GM18507 (cell line): Measurements from ENCODE around the gene ADAM8.

ENCODE experiments used
- DNase-seq: peaks from one replicate; pipeline ENCODE4 v3.0.0; 2011; ENCODE audit warnings: low read depth; ENCODE audit not compliant: insufficient read length; ENCODE audit errors: extremely low spot score
- FAIRE-seq: peaks from 2 replicates; lab custom pipeline; 2011; peaks lifted over from hg19 to GRCh38; lab: Jason Lieb, UNC

The ADAM8 gene

DNA sequence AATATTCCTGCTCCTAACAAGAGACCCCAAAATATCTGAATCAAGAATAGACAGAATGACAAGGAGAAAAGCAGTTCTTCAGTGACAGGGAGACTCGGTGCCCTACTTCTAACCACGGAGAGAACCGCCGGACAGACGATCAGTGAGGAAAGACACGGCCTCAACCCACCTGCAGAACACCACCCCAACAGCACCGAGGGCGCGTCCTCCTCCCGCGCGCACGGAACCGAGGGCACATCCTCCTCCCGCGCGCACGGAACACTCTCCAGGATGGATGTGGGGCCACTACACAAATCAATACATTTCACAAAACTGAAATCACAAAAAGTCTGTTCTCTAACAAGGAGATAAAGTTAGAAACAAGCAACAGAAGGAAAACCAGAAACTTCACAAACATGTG is 9.7 kb upstream of the ADAM8 start:
- FAIRE-seq: no peak

DNA sequence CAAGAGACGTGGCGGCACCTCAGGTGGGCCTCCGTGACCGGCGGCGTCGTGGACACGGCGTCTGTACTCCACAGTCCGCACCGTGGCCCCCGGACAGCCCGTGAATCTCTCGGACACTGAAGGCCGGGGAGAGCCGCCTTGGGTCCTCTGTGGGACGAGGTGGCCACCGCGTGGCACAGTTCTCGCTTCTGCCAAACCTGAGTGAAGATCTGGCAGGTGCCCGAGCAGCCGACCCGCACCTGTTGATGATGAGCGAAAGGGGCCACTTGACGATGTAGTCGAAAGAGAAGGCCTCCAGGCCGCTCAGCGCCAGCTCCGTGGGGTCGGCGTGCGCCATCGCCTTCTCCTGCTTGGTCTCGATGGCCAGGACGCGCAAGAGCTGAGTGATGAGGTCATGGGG is 8.5 kb upstream of the ADAM8 start:
- FAIRE-seq (no peak), DNase-seq (no peak)

More for the DNA sequence above, 9.7 kb upstream of the ADAM8 start:
- no peak for DNase-seq

DNA sequence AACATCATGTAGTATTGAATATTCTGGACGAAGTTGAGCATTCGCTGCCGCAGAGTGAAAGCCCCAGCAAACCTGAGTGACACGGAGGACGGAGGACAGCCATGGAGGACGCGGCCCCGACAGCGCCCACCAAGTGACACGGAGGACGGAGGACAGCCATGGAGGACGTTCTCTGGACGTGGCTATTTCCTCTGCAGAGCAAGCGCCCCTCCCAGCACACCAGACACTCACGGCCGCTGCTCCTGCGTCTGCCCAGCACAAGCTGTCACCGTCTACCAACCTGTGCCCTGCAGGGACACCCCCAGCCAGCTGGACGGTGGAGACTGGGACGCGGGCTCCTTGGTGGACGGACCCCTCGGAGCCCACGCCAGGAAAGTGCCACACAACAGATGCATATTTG is 7.3 kb upstream of the ADAM8 start:
- no peak for FAIRE-seq

DNA sequence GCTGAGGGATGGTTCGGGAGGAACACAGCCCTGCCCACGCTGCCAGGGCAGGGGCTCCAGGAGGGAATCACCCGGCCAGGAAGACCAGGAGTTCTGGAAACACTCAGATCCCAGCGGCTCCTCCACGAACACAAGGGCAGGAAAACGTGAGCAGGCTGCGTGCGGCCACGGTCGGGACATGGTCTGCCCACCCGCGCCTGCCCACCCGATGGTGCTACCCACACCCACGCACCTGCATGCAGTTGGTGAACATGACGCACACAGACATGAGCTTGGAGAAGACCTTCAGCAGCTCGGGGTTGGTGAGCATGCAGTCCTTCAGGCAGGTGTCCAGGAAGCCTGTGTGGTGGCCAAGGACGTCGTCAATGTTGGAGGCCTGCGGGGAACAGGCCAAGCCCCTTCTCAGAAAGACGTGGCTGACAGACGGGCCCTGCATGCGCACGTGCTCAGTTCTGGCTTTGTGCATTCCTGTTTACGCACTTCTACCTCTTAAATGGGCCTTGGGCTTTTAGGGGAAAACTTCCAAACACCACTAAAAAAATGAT is 6.2 kb upstream of the ADAM8 start:
- no peak for FAIRE-seq
- DNase-seq: no peak

More for the DNA sequence above, 7.3 kb upstream of the ADAM8 start:
- no peak for DNase-seq

DNA sequence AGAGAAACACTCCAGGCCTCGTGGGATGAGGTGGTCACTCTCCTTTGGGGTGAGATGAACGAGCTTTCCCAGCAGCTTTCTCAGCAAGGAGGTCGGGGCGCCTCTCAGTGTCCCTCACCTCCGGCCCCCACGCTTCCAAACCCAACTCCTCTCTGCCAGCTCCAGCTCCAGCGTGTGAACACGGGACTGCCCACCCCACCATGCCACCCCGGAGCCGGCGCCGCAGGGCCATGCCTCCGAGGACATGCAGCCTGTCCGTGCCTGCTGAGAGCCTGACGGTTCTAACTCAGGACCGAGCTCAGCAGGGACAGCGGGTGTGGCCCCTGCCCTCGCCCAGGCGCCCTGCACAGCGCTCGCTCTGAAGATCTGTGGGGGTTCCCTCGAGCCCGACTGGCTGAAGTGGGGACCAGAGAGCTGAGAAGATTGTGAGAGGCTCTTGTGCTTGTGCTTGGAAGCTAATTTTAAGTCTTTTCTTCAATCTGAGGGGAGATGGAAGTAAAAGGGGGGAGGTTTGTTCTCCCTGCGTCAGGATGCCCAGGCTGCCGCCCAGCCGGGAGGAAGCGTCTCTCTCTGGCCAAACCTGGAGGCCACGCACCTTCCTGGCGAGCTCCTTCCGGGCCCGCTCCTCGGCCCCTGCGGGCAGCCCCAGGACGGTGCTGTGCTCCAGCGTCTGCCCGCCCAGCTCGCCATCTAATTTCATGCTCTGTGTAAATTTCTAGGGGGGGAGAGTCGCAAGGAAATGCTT is 5.1 kb upstream of the ADAM8 start:
- FAIRE-seq: no peak
- no peak for DNase-seq

DNA sequence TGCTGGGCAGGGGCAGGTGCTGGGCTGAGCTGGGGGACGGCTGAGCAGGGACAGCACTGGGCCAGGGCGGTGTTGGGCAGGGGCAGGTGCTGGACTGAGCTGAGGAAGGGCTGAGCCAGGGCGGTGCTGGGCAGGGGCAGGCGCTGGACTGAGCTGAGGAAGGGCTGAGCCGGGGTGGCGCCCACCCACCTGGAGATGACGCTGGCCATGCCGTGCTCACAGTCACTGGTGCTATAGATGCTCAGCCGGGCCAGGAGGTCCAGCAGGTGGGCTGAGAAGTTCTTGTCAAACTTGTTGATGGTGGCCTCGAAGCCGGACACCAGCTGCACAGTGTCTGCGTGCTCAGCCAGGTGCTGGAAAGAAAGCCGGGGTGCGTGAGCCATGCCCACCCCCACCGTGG is 4.4 kb upstream of the ADAM8 start:
- no peak for DNase-seq
- FAIRE-seq: no peak

DNA sequence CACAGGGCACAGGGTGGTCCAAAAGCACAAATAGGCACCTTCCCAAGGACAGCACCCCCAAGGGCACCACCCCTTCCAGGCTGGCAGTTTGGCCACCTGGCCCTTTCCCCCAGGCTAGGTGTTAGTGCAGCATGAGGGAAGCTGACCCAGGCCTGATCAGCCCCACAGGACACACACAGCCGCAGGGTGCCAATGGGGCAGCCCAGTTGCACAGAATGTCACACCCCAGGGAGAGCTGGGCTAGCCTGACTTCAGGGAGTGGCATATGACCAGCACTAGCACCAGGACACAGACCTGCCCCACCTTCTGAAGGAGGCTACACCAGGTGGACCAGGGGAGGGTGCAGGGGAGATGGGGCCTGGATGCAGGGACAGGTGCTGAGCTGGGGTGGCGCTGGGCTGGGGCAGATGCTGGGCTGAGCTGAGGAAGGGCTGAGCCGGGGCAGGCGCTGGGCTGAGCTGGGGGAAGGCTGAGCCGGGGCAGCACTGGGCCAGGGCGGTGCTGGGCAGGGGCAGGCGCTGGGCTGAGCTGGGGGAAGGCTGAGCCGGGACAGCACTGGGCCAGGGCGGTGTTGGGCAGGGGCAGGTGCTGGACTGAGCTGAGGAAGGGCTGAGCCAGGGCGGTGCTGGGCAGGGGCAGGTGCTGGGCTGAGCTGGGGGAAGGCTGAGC is 3.9 kb upstream of the ADAM8 start:
- FAIRE-seq (no peak), DNase-seq (no peak)

DNA sequence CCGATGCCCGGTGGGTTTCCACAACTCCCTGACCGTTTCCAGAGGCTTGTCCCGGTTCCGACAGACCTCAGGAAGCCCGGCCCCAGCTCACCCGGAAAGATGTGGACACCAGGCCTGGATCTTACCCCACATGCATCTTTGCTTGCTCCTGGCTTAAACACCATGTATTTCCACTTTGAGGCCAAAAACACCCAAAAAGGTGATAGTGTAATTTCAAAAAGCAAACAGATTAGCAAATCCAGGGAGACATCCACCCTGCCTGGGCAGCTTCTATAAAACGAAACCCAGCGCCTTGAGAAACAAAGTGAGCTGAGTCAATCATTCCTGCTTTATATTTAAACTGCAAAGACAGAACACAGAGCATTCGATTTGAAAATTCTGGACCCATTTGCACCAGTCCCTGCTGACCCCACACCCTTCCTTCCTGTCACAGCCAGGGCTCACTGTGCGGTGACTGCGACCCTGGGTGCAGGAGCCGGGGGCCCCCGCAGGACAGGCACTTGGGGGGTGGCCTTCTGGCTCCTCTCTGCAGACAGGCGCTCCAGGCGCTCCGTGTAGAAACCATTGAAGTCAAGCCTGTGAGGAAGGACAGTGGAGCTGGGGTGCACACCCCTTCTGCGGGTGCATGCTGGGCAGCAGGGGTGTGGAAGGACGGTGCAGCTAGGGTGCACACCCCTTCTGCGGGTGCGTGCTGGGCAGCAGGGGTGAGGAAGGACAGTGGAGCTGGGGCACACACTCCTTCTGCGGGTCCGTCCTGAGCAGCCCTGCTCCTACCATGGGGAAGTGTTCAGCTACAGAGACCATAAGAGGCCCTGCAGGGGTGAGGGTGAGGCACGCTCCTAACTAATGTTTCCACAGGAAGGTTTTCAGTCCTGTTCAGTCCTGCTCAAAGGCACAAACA is 2.9 kb upstream of the ADAM8 start:
- no peak for FAIRE-seq
- DNase-seq: no peak

DNA sequence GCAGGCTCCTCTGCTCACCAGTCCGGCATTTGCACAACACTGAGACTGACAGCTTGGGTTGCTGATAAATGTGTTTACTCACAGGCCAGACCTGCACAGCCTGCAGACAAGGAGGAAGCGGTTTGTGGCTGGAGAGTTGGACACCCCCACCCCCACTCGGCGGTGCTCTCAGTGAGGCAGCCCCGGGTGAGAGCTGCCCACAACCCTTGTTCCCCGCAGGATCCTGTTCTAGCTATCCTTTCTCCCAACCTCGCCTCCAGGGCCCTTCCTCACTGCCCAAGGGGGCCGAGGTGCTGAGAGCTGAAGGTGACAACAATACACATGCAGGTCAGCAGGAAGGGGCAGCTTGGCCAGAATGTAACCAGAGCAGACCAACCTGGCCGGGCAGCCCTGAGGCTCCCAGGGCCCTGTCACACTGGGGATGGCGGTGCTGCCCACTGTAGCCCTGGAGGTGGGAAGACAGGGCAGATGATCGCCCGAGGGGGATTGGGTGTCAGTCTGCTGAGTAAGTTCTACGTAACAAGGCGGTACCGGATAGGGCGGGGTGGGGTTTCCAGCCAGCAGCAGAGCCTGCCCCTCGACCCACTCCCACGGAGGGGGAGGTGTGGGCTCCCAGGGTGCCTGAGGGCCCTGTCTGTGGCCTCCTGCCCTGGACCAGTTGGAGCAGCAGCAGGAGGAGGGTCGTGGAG is 2.1 kb upstream of the ADAM8 start:
- FAIRE-seq (peak; percentile 91), DNase-seq (peak; percentile 60)

DNA sequence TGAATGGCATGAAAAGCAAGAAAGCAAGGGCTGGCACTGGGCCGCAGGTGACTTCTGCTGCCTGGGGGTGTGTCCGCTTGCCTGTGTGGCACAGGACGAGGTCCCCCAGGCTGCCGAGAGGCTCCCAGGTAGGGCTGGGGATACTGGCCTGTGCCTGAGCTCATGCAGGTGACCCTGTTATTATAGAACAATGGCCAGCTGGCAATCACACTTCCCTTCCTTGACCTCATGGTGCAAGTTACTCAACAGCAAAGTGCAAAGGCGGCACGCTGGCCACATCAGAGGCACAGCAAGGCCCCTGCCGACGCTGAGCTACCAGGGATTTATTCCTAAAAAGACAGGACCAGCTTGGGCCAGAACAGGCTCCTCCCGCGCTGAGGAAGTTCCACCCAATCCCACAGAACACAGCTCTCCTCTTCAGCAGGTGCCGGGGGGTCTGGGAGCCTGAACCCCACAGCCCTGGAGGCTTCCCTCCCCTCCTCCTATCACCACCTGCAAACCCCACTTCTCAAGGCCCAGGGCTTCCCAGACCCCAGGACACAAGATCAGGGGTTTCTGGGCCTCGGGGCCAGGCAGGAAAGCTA is 1.4 kb upstream of the ADAM8 start:
- DNase-seq (no peak), FAIRE-seq (no peak)

DNA sequence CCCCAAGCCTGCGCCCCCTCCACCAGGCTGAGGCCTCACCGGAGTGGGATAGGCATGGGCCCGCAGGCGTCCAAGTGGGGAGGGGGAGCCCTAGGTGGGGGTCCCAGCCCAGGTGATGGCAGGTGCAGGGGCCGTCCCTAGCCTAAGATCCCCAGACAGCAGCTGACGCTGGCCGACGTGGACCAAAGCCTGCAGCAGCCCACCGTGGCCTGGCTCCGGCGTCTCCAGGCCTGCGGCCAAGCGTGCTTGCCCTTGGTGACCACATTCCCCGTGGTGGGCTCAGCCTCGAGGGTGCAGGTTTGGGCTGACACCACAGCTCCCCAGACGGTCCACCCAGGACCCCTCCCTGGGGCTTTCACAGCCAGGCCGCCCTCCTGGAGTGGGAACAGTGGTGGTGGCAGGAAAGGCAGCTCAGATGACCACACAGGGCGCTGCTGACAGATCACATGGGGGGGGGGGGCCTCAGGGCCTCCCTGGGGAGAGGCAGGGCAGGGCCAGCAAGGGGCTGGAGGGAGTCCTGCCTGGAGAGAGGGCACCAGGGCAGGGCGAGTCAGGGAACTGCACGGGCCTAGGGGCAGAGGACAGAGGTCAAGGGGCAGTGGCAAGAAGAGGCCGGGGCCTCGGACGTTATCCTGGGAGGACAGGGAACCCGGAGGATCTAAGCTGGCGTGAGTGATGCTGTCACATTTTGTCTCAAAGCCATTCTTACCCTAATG is 767 bp upstream of the ADAM8 start:
- no peak for DNase-seq
- no peak for FAIRE-seq

DNA sequence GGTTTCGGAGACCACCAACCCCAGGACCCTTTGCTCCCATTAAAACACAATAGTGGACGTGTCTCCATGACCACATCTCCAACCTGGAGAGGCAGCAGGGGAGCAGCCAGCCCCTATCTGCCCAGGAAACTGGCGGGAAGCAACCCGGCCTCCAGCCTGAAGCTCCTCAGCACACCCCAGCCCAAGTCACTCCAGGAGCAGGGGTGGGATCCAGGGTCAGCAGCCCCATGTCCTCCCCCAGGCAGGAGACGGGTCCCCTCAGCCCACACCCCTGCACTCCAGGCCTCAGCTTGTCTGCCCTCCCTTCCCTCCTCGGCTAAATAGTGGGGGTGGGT is 601 bp downstream of the ADAM8 start:
- no peak for DNase-seq
- no peak for FAIRE-seq

DNA sequence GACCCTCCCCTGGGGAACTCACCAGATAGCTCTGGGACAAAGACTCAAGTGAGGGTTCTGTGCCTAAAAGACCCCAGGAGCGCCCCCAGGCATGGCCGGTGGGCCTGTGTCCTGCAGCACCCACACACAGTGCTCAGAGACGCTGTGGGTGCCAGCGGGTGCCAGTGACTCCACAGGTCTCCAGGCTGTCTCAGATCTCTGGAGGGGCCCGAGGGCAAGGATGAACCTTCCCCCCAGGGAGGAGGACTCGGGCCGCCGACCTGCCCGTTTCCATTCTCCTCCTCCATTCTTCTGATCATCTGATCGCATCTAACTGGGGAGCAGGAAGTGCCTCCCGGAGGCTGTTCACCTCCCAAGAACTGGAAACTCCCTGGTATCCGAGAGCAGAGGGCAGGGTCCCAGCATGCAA is 980 bp downstream of the ADAM8 start:
- FAIRE-seq: peak; percentile 84
- peak; percentile 40 for DNase-seq

DNA sequence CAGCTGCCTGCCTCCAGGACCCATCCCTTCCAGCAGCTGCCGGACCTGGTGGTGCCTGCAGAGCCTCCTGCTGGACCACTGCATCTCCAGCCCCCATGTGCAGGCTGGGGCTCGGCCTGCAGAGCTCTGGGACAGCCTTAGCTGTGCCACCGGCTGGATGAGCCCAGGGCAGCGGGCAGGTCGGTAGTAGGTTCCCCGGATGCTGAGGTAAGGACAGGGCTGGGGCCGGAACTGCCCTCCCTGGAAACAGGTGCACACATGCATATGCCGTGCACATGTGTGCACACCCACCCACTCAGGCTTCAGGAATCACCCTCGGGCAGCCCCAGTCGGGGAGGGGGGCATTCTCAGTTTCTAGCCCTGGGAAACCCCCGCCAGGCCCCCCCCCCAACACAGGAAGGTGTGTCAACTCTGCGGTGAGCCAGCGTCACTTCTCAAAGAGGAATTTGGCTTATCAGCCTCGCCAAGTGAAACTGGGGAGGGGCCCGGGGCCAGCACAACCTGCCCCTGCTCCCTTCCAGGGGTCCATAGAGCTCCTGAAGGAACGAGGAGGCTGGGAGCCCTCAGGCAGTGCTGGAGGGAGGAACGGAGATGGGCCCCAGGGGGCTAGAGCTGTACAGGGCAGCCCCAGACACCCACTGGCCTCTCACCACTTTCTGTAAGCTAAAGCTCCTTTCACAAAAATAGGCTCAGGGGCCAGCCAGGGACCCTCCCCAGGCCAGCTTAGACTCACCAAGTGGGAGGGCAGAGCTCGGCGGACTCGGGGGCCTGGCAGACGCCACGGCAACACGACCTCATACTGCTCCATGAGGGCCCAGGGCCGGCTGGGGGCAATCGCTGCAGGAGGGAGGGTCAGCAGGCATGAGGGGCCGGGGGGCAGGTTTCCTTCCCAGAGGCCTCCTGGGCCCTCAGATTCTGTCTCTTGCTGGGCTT is 1.7 kb downstream of the ADAM8 start:
- FAIRE-seq: peak; percentile 96
- DNase-seq: peak; percentile 70

DNA sequence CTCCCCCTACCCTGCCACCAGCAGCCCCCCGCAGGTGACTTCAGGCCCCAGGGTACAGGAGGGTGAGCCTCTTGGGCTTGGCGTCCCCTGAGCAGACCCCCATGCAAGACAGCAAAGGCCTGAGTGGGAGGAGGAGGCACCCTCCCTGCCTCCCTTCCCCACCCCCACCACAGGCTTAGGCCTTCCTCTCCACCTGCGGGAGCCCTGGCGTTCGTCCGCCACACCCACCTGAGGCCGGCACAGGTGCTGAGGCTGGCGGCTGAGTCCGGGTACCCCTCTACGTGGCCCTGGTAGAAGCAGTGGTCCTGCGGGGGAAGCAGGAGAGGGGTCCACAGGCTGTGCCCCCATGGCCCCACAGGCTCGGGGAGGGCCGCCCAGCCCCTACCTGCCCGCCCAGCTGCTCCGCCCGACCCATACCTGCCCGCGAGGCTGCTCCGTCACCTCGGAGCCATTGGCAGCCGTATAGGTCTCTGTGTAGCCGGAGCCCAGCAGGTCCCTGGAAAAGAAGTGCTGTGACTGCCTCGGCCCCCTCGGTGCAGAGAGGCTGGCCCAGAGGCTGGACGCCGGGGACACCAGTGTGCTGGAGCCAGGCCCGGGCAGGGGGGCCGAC is 3.0 kb downstream of the ADAM8 start:
- DNase-seq: no peak

DNA sequence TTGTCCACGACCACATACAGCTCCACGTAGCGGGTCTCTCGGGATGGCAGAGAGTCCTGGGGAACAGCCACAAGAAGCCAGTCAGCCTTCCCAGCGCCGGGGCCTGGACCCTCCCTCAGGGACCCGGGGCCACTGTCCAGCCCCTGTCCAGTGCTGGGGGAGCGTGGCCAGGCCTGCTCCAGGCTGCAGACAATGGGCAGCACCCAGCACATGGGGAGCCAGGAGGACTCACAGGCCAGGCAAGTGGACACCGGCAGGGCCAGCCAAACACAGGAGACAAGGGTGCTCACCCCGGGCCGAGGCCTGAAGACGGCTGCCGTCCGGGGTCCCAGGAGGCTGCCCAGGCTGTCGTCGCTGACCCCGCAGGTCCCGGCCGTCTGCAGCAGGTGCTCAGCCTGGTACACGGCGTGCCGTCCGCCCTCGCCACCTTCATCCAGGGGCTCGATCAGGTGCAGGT is 3.7 kb downstream of the ADAM8 start:
- FAIRE-seq (no peak), DNase-seq (no peak)

More for the DNA sequence above, 3.0 kb downstream of the ADAM8 start:
- no peak for FAIRE-seq

DNA sequence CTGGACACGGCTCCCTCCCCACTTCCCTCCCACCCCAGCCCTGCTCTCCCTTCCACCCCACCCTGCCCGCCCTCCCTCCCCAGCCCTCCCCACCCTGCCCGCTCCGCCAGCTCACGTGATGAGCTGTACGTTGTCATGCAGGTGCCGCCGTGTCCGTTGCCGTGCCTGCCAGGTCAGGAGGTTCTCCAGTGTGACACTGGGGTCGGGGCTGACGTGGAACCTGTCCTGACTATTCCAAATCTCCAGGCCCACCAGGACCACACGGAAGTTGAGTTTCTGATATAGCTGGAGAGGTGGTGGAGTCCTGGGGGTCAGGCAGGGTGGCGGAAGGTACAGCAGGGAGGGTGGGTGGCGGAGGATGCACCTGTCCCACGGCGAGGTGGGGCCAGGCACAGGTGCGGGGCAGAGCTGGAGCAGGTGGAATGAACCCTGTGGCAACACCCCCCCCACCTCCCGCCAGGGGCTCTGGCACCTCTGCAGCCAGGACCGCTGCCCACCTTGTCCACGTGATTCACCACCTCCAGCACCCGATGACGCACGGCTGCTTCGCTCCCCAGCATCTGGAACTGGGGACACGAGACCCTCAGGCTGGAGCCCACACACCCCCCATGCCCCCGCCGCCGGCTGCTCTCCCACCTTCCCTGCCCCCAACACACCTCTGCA is 4.2 kb downstream of the ADAM8 start:
- no peak for DNase-seq
- no peak for FAIRE-seq
